Measurements from ENCODE around the gene PHACTR3. TPM values are rescaled to one million over a fixed set of nuclear protein-coding genes. Genes with fewer than 3 reads are reported as not detected.

PHACTR3 gene
- total and polyA plus RNA-seq, 2 donors (not counting 3 experiments of a cell fraction or from before 2014, with no cell fraction given), result not detected

- Histone ChIP-seq H3K9me1 (replicated peaks; ENCODE audit: control insufficient read depth, extremely low read depth, insufficient read depth, low read length) (no peaks in the 10 kb centered on the region), H2AFZ (ENCODE audit: low read depth, low read length) (no peak overlapping the region), H3K4me1 (ENCODE audit: control insufficient read depth, extremely low read depth, insufficient read depth, low read length) (no peaks in the 10 kb centered on the region), H3K9me3 (replicated peaks; ENCODE audit: control insufficient read depth, insufficient read depth, low read length) (no peaks in the 10 kb centered on the region), H3K36me3 (ENCODE audit: control insufficient read depth in 2 of 2, extremely low read depth in 1 of 2, insufficient read depth in 2 of 2, low read length in 2 of 2) (no peaks in the 10 kb centered on the region), H3K27me3 (ENCODE audit: control insufficient read depth in 2 of 2, insufficient read depth in 2 of 2, low read length in 2 of 2) (no peaks in the 10 kb centered on the region), H3K27ac (ENCODE audit: insufficient read depth, low read depth, low read length) (no peak overlapping the region), H3K9ac (replicated peaks; ENCODE audit: extremely low read depth, insufficient read depth, low read length) (no peak overlapping the region), H3K79me2 (ENCODE audit: control insufficient read depth, insufficient read depth, low read length) (no peaks in the 10 kb centered on the region), H4K20me1 (replicated peaks; ENCODE audit: control insufficient read depth, extremely low read depth, insufficient read depth, low read length) (no peaks in the 10 kb centered on the region), H3K4me3 (replicated peaks in 1 of 3; ENCODE audit: insufficient read depth in 1 of 3, low read depth in 1 of 3, low read length in 3 of 3) (no peak overlapping the region), H3K4me2 (ENCODE audit: insufficient read depth, low read length) (no peak overlapping the region)
- TF ChIP-seq POLR2A (IDR thresholded peaks at IDR 0.05; ENCODE audit: low read depth, low read length), result no peak
- TF ChIP-seq JUN (IDR thresholded peaks at IDR 0.05; ENCODE audit: borderline replicate concordance, insufficient read depth, insufficient read length, low read depth), result no peak
- ChIA-PET CTCF (no interaction called here), POLR2A (no interaction called here)
- DNase-seq (ENCODE audit: low read depth, low spot score) (no peak), FAIRE-seq (no peak)
- intact Hi-C loops (cut with micrococcal nuclease) (no loop called here), dilution Hi-C loops (cut with MboI; ENCODE audit: extremely low pct_ligation_motif_present, low sequenced_read_pairs) (no loop called here)
- no TSS peak for BruUV-seq (replicated peaks)
Measured at GRCh38 chr20:59645271-59645670, 40.9 kb downstream of the PHACTR3 start.

GRCh38 chr20:59645761-59646171 lies 41.4 kb downstream of the PHACTR3 start:
- no peak overlapping the region for H2AFZ ChIP-seq (ENCODE audit: low read depth, low read length)
- H3K9me1 ChIP-seq (replicated peaks; ENCODE audit: control insufficient read depth, extremely low read depth, insufficient read depth, low read length), result no peaks in the 10 kb centered on the region
- no peaks in the 10 kb centered on the region for H4K20me1 ChIP-seq (replicated peaks; ENCODE audit: control insufficient read depth, extremely low read depth, insufficient read depth, low read length)
- ChIA-PET POLR2A (no interaction called here), CTCF (no interaction called here)
- BruUV-seq (replicated peaks), result no TSS peak
- no peak overlapping the region for H3K9ac ChIP-seq (replicated peaks; ENCODE audit: extremely low read depth, insufficient read depth, low read length)
- intact Hi-C loops (cut with micrococcal nuclease) (no loop called here), dilution Hi-C loops (cut with MboI; ENCODE audit: extremely low pct_ligation_motif_present, low sequenced_read_pairs) (no loop called here)
- no peaks in the 10 kb centered on the region for H3K36me3 ChIP-seq (ENCODE audit: control insufficient read depth in 2 of 2, extremely low read depth in 1 of 2, insufficient read depth in 2 of 2, low read length in 2 of 2)
- FAIRE-seq (no peak), DNase-seq (ENCODE audit: low read depth, low spot score) (no peak)
- TF ChIP-seq GATA2 (IDR thresholded peaks at IDR 0.05; ENCODE audit: insufficient read depth, insufficient read length, low read depth, low read length), result no peak
- TF ChIP-seq POLR2A (IDR thresholded peaks at IDR 0.05; ENCODE audit: low read depth, low read length), result no peak
- no peak for TF ChIP-seq FOS (IDR thresholded peaks at IDR 0.05; ENCODE audit: borderline replicate concordance, insufficient read depth, low read length)
- no peak for TF ChIP-seq MAX (IDR thresholded peaks at IDR 0.05; ENCODE audit: insufficient read depth, insufficient read length)
- TF ChIP-seq POLR2AphosphoS5 (IDR thresholded peaks at IDR 0.05; ENCODE audit: insufficient read depth, low read depth, low read length), result no peak
- no peak for TF ChIP-seq MYC (IDR thresholded peaks at IDR 0.05; ENCODE audit: low read depth, low read length)
- no peak for TF ChIP-seq EZH2 (IDR thresholded peaks at IDR 0.05; ENCODE audit: borderline replicate concordance, low read depth, low read length, severe bottlenecking)
- no peak for TF ChIP-seq JUN (IDR thresholded peaks at IDR 0.05; ENCODE audit: borderline replicate concordance, insufficient read depth, insufficient read length, low read depth)
- TF ChIP-seq, protein P1, sequence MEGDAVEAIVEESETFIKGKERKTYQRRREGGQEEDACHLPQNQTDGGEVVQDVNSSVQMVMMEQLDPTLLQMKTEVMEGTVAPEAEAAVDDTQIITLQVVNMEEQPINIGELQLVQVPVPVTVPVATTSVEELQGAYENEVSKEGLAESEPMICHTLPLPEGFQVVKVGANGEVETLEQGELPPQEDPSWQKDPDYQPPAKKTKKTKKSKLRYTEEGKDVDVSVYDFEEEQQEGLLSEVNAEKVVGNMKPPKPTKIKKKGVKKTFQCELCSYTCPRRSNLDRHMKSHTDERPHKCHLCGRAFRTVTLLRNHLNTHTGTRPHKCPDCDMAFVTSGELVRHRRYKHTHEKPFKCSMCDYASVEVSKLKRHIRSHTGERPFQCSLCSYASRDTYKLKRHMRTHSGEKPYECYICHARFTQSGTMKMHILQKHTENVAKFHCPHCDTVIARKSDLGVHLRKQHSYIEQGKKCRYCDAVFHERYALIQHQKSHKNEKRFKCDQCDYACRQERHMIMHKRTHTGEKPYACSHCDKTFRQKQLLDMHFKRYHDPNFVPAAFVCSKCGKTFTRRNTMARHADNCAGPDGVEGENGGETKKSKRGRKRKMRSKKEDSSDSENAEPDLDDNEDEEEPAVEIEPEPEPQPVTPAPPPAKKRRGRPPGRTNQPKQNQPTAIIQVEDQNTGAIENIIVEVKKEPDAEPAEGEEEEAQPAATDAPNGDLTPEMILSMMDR (IDR thresholded peaks at IDR 0.05; ENCODE audit: extremely low read depth in 1 of 2, insufficient read depth in 1 of 2, low read depth in 1 of 2, low read length in 2 of 2), result no peak
- no peaks in the 10 kb centered on the region for H3K27me3 ChIP-seq (ENCODE audit: control insufficient read depth in 2 of 2, insufficient read depth in 2 of 2, low read length in 2 of 2)
- H3K4me1 ChIP-seq (ENCODE audit: control insufficient read depth, extremely low read depth, insufficient read depth, low read length), result no peaks in the 10 kb centered on the region
- no peaks in the 10 kb centered on the region for H3K79me2 ChIP-seq (ENCODE audit: control insufficient read depth, insufficient read depth, low read length)
- H3K4me3 ChIP-seq (replicated peaks in 1 of 3; ENCODE audit: insufficient read depth in 1 of 3, low read depth in 1 of 3, low read length in 3 of 3), result no peak overlapping the region
- H3K27ac ChIP-seq (ENCODE audit: insufficient read depth, low read depth, low read length), result no peak overlapping the region
- H3K9me3 ChIP-seq (replicated peaks; ENCODE audit: control insufficient read depth, insufficient read depth, low read length), result no peaks in the 10 kb centered on the region
- H3K4me2 ChIP-seq (ENCODE audit: insufficient read depth, low read length), result no peak overlapping the region
